ENCODE measurements around the gene CARS1.

DNA sequence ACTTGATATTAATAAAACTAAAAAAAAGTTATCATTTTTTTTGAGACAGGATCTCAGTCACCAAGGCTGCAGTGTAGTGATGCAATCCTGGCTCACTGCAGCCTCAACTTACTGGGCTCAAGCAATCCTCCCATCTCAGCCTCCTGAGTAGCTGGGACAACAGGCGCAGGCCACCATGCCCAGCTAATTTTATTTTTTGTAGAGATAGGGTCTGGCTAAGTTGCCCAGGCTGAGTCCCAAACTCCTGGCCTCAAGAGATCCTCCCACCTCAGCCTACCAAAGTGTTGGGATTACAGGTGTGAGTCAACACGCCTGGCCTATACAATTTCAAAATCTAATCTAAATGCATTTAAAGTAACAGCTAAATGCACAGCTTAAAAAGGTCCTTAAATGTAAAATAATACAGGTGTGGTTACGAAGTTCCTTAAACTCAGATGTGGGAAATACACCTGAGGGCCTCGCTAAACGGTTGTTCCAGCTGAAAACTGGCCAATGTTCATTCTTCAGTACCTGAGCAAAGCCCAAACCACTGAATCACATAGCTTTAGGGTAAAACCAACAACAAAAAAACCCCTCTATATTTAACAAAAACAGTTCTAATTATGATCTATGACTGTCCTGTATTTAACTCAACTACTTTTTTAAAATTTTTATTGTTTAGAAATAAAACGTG, 76.9 kb downstream of the CARS1 start:
- TF ChIP-seq, protein P1, sequence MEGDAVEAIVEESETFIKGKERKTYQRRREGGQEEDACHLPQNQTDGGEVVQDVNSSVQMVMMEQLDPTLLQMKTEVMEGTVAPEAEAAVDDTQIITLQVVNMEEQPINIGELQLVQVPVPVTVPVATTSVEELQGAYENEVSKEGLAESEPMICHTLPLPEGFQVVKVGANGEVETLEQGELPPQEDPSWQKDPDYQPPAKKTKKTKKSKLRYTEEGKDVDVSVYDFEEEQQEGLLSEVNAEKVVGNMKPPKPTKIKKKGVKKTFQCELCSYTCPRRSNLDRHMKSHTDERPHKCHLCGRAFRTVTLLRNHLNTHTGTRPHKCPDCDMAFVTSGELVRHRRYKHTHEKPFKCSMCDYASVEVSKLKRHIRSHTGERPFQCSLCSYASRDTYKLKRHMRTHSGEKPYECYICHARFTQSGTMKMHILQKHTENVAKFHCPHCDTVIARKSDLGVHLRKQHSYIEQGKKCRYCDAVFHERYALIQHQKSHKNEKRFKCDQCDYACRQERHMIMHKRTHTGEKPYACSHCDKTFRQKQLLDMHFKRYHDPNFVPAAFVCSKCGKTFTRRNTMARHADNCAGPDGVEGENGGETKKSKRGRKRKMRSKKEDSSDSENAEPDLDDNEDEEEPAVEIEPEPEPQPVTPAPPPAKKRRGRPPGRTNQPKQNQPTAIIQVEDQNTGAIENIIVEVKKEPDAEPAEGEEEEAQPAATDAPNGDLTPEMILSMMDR (IDR thresholded peaks at IDR 0.05; ENCODE audit: low read depth, low read length, poor library complexity, severe bottlenecking), result no peak
- no peak for TF ChIP-seq EZH2phosphoT487 (IDR thresholded peaks at IDR 0.05; ENCODE audit: borderline replicate concordance, low read length)

Data from DOHH2 (cell line).